ENCODE data around the gene TTC28.
"Not testable (repeated sequence)": the region's sequence is repeated elsewhere in the genome, so short reads cannot be mapped to it uniquely, and the experiment has no call there.

Gene TTC28

GRCh38 chr22:28553108-28553866 lies 126.4 kb downstream of the TTC28 start:
- DNase-seq: not testable (repeated sequence)

- DNase-seq: no peak
These were observed 131.2 kb downstream of the TTC28 start for GRCh38 chr22:28548406-28548805.

- DNase-seq: no peak
These were observed 132.4 kb downstream of the TTC28 start for GRCh38 chr22:28547132-28547842.

GRCh38 chr22:28544431-28544868 lies 135.2 kb downstream of the TTC28 start:
- DNase-seq: no peak

GRCh38 chr22:28542980-28543621 lies 136.5 kb downstream of the TTC28 start:
- DNase-seq: no peak

- no peak for DNase-seq
These were observed 138.5 kb downstream of the TTC28 start for GRCh38 chr22:28541137-28541536.

GRCh38 chr22:28538922-28539321 lies 140.7 kb downstream of the TTC28 start:
- DNase-seq: no peak

- DNase-seq: not testable (repeated sequence)
These were observed 149.1 kb downstream of the TTC28 start for GRCh38 chr22:28530565-28530964.

- not testable (repeated sequence) for DNase-seq
These were observed 150.5 kb downstream of the TTC28 start for GRCh38 chr22:28529144-28529543.

GRCh38 chr22:28521451-28521850 lies 158.2 kb downstream of the TTC28 start:
- no peak for DNase-seq

- DNase-seq: no peak
These were observed 165.3 kb downstream of the TTC28 start for GRCh38 chr22:28514321-28514821.

- DNase-seq: not testable (repeated sequence)
These were observed 167.3 kb downstream of the TTC28 start for GRCh38 chr22:28512387-28512786.

GRCh38 chr22:28507896-28508295 lies 171.7 kb downstream of the TTC28 start:
- DNase-seq: no peak

GRCh38 chr22:28506150-28506535 lies 173.5 kb downstream of the TTC28 start:
- DNase-seq: no peak

GRCh38 chr22:28505416-28506149 lies 174.1 kb downstream of the TTC28 start:
- DNase-seq: no peak

GRCh38 chr22:28500006-28500405 lies 179.6 kb downstream of the TTC28 start:
- no peak for DNase-seq

GRCh38 chr22:28498044-28498443 lies 181.6 kb downstream of the TTC28 start:
- DNase-seq: no peak

- DNase-seq: no peak
These were observed 182.5 kb downstream of the TTC28 start for GRCh38 chr22:28497188-28497587.

- not testable (repeated sequence) for DNase-seq
These were observed 188.4 kb downstream of the TTC28 start for GRCh38 chr22:28491289-28491688.

GRCh38 chr22:28488825-28489224 lies 190.8 kb downstream of the TTC28 start:
- DNase-seq: no peak

GRCh38 chr22:28484662-28485061 lies 195.0 kb downstream of the TTC28 start:
- no peak for DNase-seq

- DNase-seq: no peak
These were observed 197.9 kb downstream of the TTC28 start for GRCh38 chr22:28481725-28482124.

All from CD4-positive, alpha-beta T cell treated with Interleukin-10 for 1 hour (primary cell).